EL (cell line): Measurements from ENCODE around the gene PROM2.

Experiments
- DNase-seq: peaks from one replicate; pipeline ENCODE4 v3.0.0-alpha.2; 2016

The PROM2 gene

GRCh38 chr2:95310216-95310615 is 36.0 kb downstream of the PROM2 start:
- no peak for DNase-seq

- no peak for DNase-seq
Observed at GRCh38 chr2:95310651-95311050, 36.4 kb downstream of the PROM2 start.

GRCh38 chr2:95311815-95312542 is 37.7 kb downstream of the PROM2 start:
- DNase-seq, result no peak

GRCh38 chr2:95312543-95313201 is 38.4 kb downstream of the PROM2 start:
- DNase-seq, result no peak

- DNase-seq, result no peak
Observed at GRCh38 chr2:95313296-95314131, 39.3 kb downstream of the PROM2 start.

GRCh38 chr2:95314598-95314963 is 40.3 kb downstream of the PROM2 start:
- no peak for DNase-seq

GRCh38 chr2:95314964-95315611 is 40.8 kb downstream of the PROM2 start:
- DNase-seq, result peak; percentile 63

- DNase-seq, result peak; percentile 97
Observed at GRCh38 chr2:95315801-95316411, 41.7 kb downstream of the PROM2 start.

GRCh38 chr2:95316466-95317122 is 42.3 kb downstream of the PROM2 start:
- peak; percentile 96 for DNase-seq

GRCh38 chr2:95317123-95317500 is 42.9 kb downstream of the PROM2 start:
- DNase-seq, result no peak

GRCh38 chr2:95317665-95318425 is 43.6 kb downstream of the PROM2 start:
- DNase-seq, result no peak

GRCh38 chr2:95318431-95319220 is 44.4 kb downstream of the PROM2 start:
- no peak for DNase-seq

GRCh38 chr2:95319481-95320343 is 45.5 kb downstream of the PROM2 start:
- DNase-seq, result no peak

GRCh38 chr2:95320344-95320712 is 46.1 kb downstream of the PROM2 start:
- DNase-seq, result no peak

GRCh38 chr2:95320986-95321767 is 46.9 kb downstream of the PROM2 start:
- no peak for DNase-seq

GRCh38 chr2:95323347-95324155 is 49.3 kb downstream of the PROM2 start:
- no peak for DNase-seq

GRCh38 chr2:95325026-95325425 is 50.8 kb downstream of the PROM2 start:
- no peak for DNase-seq
